T-cell (primary cell): ENCODE data around the gene ATG4C. TPM values are rescaled to one million over a fixed set of nuclear protein-coding genes. Genes with fewer than 3 reads are reported as not detected.
"Not testable (repeated sequence)": the region's sequence is repeated elsewhere in the genome, so short reads cannot be mapped to it uniquely, and the experiment has no call there.

Experiments used
- ATAC-seq, 4 experiments: fragments of 200-7000 bp in 3 of 4; fragments of 150-1000 bp in 1 of 4; cut with Tn5 transposase; replicated peaks in 1 of 4; 1 replicate in 3 of 4; 2 replicates in 1 of 4; pipeline ENCODE4 v1.10.0; 2021; ENCODE audit warnings: moderate library complexity in 3 of 4, mild to moderate bottlenecking in 2 of 4, moderate number of reproducible peaks in 1 of 4
- CTCF ChIA-PET, 2 donors: fragments of 300-600 bp; sonication (Branson Sonifier 250); formaldehyde crosslinking; loops; one replicate each; lab custom pipeline; 2022; ENCODE audit warnings: antibody characterized with exemption in 2 of 2; lab: Charles Lee
- POLR2A ChIA-PET, 2 donors: fragments of 300-600 bp; sonication (Branson Sonifier 250); formaldehyde crosslinking; loops; one replicate each; lab custom pipeline; 2022; ENCODE audit warnings: antibody characterized with exemption in 2 of 2; lab: Charles Lee
- DNase-seq, 35 experiments: peaks; one replicate each; pipeline versions ENCODE4 v3.0.0 to v3.0.0-alpha.2; 2013 to 2023
- H3K27ac ChIP-seq: one replicate; pipeline ENCODE4 v1.5.1; 2013; ENCODE audit warnings: low read length
- H3K27me3 ChIP-seq, 2 experiments: replicated peaks in 1 of 2; 1 replicate in 1 of 2; 2 replicates in 1 of 2; pipeline versions ENCODE4 v1.6.1 to v1.7.0; 2013; ENCODE audit warnings: low read length in 1 of 2, mixed read lengths in 1 of 2; ENCODE audit not compliant: control insufficient read depth in 2 of 2, insufficient read depth in 2 of 2; ENCODE audit errors: extremely low read depth in 1 of 2
- H3K36me3 ChIP-seq, 2 donors: 1 replicate in 1 of 2; 2 replicates in 1 of 2; pipeline versions ENCODE4 v1.6.1 to v1.7.0; 2013; ENCODE audit warnings: low read length in 1 of 2; ENCODE audit not compliant: control insufficient read depth in 2 of 2, insufficient read depth in 1 of 2; ENCODE audit errors: extremely low read depth in 1 of 2
- H3K4me1 ChIP-seq, 2 experiments: 1 replicate in 1 of 2; 2 replicates in 1 of 2; pipeline versions ENCODE4 v1.6.1 to v1.7.0; 2013; ENCODE audit warnings: low read length in 2 of 2, mixed read lengths in 1 of 2; ENCODE audit not compliant: insufficient read depth in 2 of 2, control insufficient read depth in 1 of 2; ENCODE audit errors: extremely low read depth in 1 of 2
- H3K4me3 ChIP-seq, 2 donors: 1 replicate in 1 of 2; 2 replicates in 1 of 2; pipeline versions ENCODE4 v1.5.1 to v1.7.0; 2013; ENCODE audit warnings: mild to moderate bottlenecking in 2 of 2, low read length in 1 of 2, moderate library complexity in 1 of 2; ENCODE audit not compliant: control insufficient read depth in 1 of 2; ENCODE audit errors: extremely low read depth in 1 of 2
- H3K9me3 ChIP-seq: 2 replicates; pipeline ENCODE4 v1.7.0; 2013
- H3K27ac Mint-ChIP-seq, 2 donors: one replicate each; pipeline ENCODE4 v1.8.0; 2020 to 2021; ENCODE audit warnings: mild to moderate bottlenecking in 2 of 2, mixed read lengths in 2 of 2
- H3K27me3 Mint-ChIP-seq, 2 donors: one replicate each; pipeline ENCODE4 v1.8.0; 2021 to 2022; ENCODE audit warnings: mixed read lengths in 2 of 2
- H3K36me3 Mint-ChIP-seq: one replicate; pipeline ENCODE4 v1.8.0; 2021; ENCODE audit warnings: mixed read lengths
- H3K4me1 Mint-ChIP-seq, 3 donors: one replicate each; pipeline ENCODE4 v1.8.0; 2020 to 2022; ENCODE audit warnings: mixed read lengths in 3 of 3, mild to moderate bottlenecking in 1 of 3
- H3K4me3 Mint-ChIP-seq, 3 donors: one replicate each; pipeline ENCODE4 v1.8.0; 2020 to 2022; ENCODE audit warnings: mild to moderate bottlenecking in 3 of 3, mixed read lengths in 3 of 3, moderate library complexity in 3 of 3
- H3K9me3 Mint-ChIP-seq, 3 donors: one replicate each; pipeline ENCODE4 v1.8.0; 2020 to 2022; ENCODE audit warnings: mixed read lengths in 3 of 3
- WGBS: methylation state at CpG from one replicate; pipeline ENCODE4 v1.1.5; 2013; ENCODE audit warnings: missing lambda C conversion rate; ENCODE audit not compliant: insufficient coverage; 5-methylcytosine and 5-hydroxymethylcytosine counted together
- total RNA-seq, 35 experiments: library from RNA in 6 of 35; stranded (reverse) in 6 of 35; fragments of 120-200 nt in 1 of 35; gene quantifications; one replicate each; pipeline versions ENCODE4 v1.2.1 to v1.2.4 and lab custom pipeline; 2013 to 2026

The ATG4C gene
- total RNA-seq, 5 donors from 2014 or later (not counting 1 experiment from before 2014, with no cell fraction given): 6.4 to 11.8 (median 10.4) TPM

DNA sequence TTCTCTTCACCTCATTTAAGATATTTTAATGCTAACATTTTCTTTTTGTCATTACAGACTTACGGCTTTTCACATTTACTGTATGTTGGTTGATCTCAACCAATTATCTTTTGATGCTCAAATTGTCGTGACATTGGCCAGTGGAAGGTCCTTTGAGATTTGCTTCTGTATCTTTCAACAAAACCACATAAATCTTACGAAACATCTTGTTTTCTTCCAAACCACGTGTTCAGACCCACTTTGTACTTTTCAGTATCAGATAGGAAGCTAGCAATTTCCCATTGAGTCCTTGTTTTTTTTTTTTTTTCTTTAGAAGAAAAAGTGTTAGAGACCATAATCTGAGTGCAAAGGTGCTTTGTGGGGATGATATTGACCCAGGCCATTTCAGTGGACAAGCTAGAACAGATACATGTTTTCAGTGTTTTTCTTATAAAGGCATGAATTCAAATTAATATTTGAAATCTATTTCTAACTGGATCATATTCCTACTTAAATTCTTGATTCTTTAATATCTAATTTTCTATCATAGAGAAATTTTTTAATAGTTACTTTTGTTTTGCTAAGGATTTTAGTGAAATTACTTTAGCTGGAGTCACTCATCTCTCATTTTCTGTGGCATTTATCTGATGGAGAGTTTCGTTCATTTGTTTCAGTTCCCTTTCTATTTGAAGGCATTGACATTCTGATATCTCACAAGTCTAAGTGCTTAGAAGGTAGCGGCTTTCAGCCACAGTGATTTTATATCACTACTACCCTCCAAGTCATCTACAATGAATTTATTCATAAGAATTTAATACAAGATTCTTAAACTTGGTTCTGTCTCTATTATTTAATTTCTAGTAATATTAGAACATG is 26.7 kb downstream of the ATG4C start:
- Mint-ChIP-seq H3K27me3 (no peaks in the 10 kb centered on the region), H3K27ac (no peak overlapping the region), H3K4me3 (no peak overlapping the region), H3K36me3 (peaks cover 73% of the 10 kb centered on the region), H3K9me3 (no peaks in the 10 kb centered on the region), H3K4me1 (no peaks in the 10 kb centered on the region)
- H3K27me3 ChIP-seq: no peaks in the 10 kb centered on the region
- POLR2A ChIA-PET: interaction anchor here in 1 of 2 donors (0.6 kb wide), 1 partner anchor 22 kb away, joined by 4 read pairs; no protein-coding TSS in a partner anchor
- H3K9me3 ChIP-seq: no peaks in the 10 kb centered on the region
- 80% methylated on average over 1 of the region's 6 CpGs for WGBS
- H3K4me1 ChIP-seq: no peaks in the 10 kb centered on the region
- H3K27ac ChIP-seq: no peak overlapping the region
- CTCF ChIA-PET: no interaction called here
- H3K36me3 ChIP-seq: peaks cover 0 to 11% of the 10 kb centered on the region in 2 donors
- H3K4me3 ChIP-seq: no peak overlapping the region
- ATAC-seq: no peak
- no peak for DNase-seq

DNA sequence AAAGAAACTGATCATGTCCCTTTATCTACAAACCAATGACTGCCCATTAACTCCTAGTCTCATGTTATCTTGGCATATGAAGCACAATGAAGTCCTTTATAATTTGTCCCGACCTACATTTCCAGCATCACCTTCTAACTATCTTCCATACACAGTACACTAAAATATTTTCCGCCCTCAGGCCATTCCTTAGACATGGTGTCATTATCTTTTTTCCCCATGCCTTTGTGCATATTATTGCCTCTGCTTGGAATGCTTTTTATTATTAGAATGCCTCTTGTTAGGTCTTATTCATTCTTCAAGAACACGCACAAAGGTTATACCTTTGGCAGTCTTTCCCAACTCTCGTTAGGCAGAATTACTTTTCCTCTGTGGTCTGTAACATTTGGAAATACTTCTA is 39.6 kb downstream of the ATG4C start:
- Histone ChIP-seq H3K27ac (no peak overlapping the region), H3K4me3 (no peak overlapping the region), H3K4me1 (no peaks in the 10 kb centered on the region), H3K27me3 (no peaks in the 10 kb centered on the region), H3K9me3 (no peaks in the 10 kb centered on the region), H3K36me3 (peaks cover 2 to 3% of the 10 kb centered on the region in 2 donors)
- Mint-ChIP-seq H3K4me3 (no peak overlapping the region), H3K27me3 (no peaks in the 10 kb centered on the region), H3K27ac (no peak overlapping the region), H3K36me3 (peaks cover 57% of the 10 kb centered on the region), H3K4me1 (peaks cover 0 to 2% (median 0%) of the 10 kb centered on the region in 3 donors), H3K9me3 (peaks cover 0 to 9% (median 3%) of the 10 kb centered on the region in 3 donors)
- WGBS: 100% methylated on average over 2 of the region's 4 CpGs
- ChIA-PET POLR2A (no interaction called here), CTCF (no interaction called here)
- DNase-seq (no peak), ATAC-seq (no peak)

DNA sequence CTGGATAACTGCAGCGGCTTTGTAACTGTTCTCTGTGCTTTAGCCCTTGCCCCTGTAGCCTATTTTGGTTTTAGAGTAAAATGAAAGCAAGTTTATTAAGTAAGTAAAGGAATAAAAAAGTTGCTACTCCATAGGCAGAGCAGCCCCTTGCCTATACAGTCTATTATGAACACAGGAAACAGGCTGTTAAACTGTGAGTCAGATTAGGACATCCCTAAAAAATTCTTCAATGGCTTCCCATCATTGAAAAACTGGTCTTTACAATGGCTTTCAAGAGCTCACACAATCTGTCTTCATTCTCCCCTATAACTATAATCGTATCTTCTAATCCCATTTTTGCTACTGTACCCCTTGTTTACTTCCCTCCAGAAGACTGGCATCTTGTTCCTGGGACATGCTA is 43.0 kb downstream of the ATG4C start:
- H3K36me3 Mint-ChIP-seq: peaks cover 54% of the 10 kb centered on the region

GRCh38 chr1:62827786-62828185 is 43.9 kb downstream of the ATG4C start:
- H3K4me1 ChIP-seq, ATAC-seq, H3K4me3 ChIP-seq, H3K9me3 Mint-ChIP-seq, H3K27me3 ChIP-seq, H3K36me3 ChIP-seq, H3K4me3 Mint-ChIP-seq, H3K27ac Mint-ChIP-seq, H3K9me3 ChIP-seq, H3K4me1 Mint-ChIP-seq, H3K27ac ChIP-seq, DNase-seq, H3K27me3 Mint-ChIP-seq: not testable (repeated sequence)
- CTCF ChIA-PET: interaction anchor here in 1 of 2 donors (1.0 kb wide), 1 partner anchor 12 kb away, joined by 3 read pairs; no protein-coding TSS in a partner anchor
- whole genome bisulfite sequencing: 100% methylated on average over 1 of the region's 2 CpGs
- peaks cover 54% of the 10 kb centered on the region for H3K36me3 Mint-ChIP-seq
- POLR2A ChIA-PET: interaction anchor here in 1 of 2 donors (0.6 kb wide), 1 partner anchor 661 kb away, joined by 3 read pairs; no protein-coding TSS in a partner anchor

More for the DNA sequence above, 43.0 kb downstream of the ATG4C start:
- Mint-ChIP-seq H3K27me3 (no peaks in the 10 kb centered on the region), H3K27ac (no peak overlapping the region), H3K4me3 (no peak overlapping the region), H3K9me3 (peaks cover 0 to 9% (median 3%) of the 10 kb centered on the region in 3 donors), H3K4me1 (peaks cover 0 to 2% (median 0%) of the 10 kb centered on the region in 3 donors)
- Histone ChIP-seq H3K4me3 (no peak overlapping the region), H3K36me3 (peaks cover 0 to 3% of the 10 kb centered on the region in 2 donors), H3K27me3 (no peaks in the 10 kb centered on the region), H3K4me1 (no peaks in the 10 kb centered on the region), H3K27ac (no peak overlapping the region), H3K9me3 (no peaks in the 10 kb centered on the region)
- no peak for ATAC-seq
- DNase-seq: no peak
- 100% methylated on average over 2 of the region's 2 CpGs for WGBS
- CTCF ChIA-PET: no interaction called here
- POLR2A ChIA-PET: no interaction called here

DNA sequence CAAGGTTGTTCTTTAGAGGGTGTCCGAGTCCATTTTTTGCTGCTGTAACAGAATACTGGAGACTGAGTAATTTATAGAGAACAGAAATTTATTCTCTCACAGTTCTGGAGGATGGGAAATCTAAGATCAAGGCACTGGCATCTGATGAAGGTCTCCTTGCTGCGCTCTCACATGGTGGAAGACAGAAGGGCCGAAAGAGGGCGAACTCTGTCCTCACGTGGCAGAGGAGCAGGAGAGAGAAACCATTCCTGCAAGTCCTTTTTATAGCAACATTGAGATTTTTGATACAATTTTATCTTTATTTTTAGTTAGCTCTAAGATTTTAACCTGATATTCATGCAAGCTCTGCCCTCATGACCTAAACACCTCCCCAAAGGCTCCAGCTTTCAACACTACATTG is 48.3 kb downstream of the ATG4C start:
- Mint-ChIP-seq H3K4me3 (no peak overlapping the region), H3K9me3 (peaks cover 0 to 7% (median 3%) of the 10 kb centered on the region in 3 donors), H3K36me3 (peaks cover 43% of the 10 kb centered on the region), H3K27me3 (no peaks in the 10 kb centered on the region), H3K27ac (no peak overlapping the region), H3K4me1 (no peaks in the 10 kb centered on the region)
- ATAC-seq: no peak
- Histone ChIP-seq H3K27me3 (no peaks in the 10 kb centered on the region), H3K36me3 (no peaks in the 10 kb centered on the region), H3K4me1 (no peaks in the 10 kb centered on the region), H3K27ac (no peak overlapping the region), H3K4me3 (no peak overlapping the region), H3K9me3 (no peaks in the 10 kb centered on the region)
- ChIA-PET POLR2A (interaction anchor here in 1 of 2 donors (0.6 kb wide), 1 partner anchor 22 kb away, joined by 4 read pairs; no protein-coding TSS in a partner anchor), CTCF (interaction anchor here in 1 of 2 donors (1.2 kb wide), 1 partner anchor 9 kb away, joined by 8 read pairs; no protein-coding TSS in a partner anchor)
- no CpG with 5 or more reads among the region's 5 CpGs for WGBS
- DNase-seq: no peak

DNA sequence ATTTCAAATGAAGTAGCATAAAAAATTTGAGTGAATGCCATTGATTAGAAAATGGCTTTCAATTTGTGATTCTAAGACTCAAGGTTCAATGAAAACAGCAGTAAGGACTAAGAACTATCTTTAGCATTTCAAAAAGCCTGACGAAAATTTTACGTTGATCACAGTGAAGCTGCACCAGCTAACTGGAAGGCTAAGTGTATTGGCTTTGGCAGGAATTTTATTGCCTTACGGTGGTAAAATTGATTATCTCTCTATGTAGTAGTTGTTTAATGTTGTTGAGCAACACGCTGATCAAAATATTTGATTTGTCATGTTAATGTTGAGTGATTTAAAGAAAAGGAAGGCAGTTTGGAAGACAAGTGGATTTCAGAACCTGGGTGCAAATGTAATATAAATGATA is 49.6 kb downstream of the ATG4C start:
- Histone ChIP-seq H3K9me3 (no peaks in the 10 kb centered on the region), H3K27me3 (no peaks in the 10 kb centered on the region), H3K36me3 (no peaks in the 10 kb centered on the region), H3K4me1 (no peaks in the 10 kb centered on the region), H3K4me3 (no peak overlapping the region), H3K27ac (no peak overlapping the region)
- Mint-ChIP-seq H3K27ac (no peak overlapping the region), H3K27me3 (no peaks in the 10 kb centered on the region), H3K4me1 (no peaks in the 10 kb centered on the region), H3K4me3 (no peak overlapping the region), H3K36me3 (peaks cover 34% of the 10 kb centered on the region), H3K9me3 (no peaks in the 10 kb centered on the region)
- 90% methylated on average over 4 of the region's 4 CpGs for WGBS
- ATAC-seq (no peak), DNase-seq (no peak)
- CTCF ChIA-PET: interaction anchor here in 1 of 2 donors (0.5 kb wide), 1 partner anchor 8 kb away, joined by 5 read pairs; no protein-coding TSS in a partner anchor
- POLR2A ChIA-PET: no interaction called here
